ENCODE results near the gene FASLG. TPM values are rescaled to one million over a fixed set of nuclear protein-coding genes. Genes with fewer than 3 reads are reported as not detected.

The FASLG gene
- total and polyA plus RNA-seq, 4 donors: 0.20 to 0.34 (median 0.30) TPM; not detected in 1

GRCh38 chr1:172622541-172622940 is 36.4 kb upstream of the FASLG start:
- Histone ChIP-seq H3K36me3 (ENCODE audit: control insufficient read depth in 4 of 4, insufficient read depth in 4 of 4, low read length in 4 of 4) (no peaks in the 10 kb centered on the region), H3K9ac (ENCODE audit: insufficient read depth in 1 of 2, low read length in 2 of 2) (no peak overlapping the region), H3K27ac (ENCODE audit: low read depth in 1 of 2, low read length in 1 of 2) (no peak overlapping the region), H3K4me3 (no peak overlapping the region), H3K27me3 (ENCODE audit: control insufficient read depth in 3 of 3, insufficient read depth in 3 of 3, low read length in 2 of 3) (no peaks in the 10 kb centered on the region), H3K9me3 (ENCODE audit: control insufficient read depth in 4 of 4, insufficient read depth in 3 of 4, low read length in 3 of 4) (peaks cover 0 to 5% (median 4%) of the 10 kb centered on the region in 4 donors), H3K4me1 (ENCODE audit: control insufficient read depth in 5 of 5, insufficient read depth in 5 of 5, low read length in 5 of 5) (peaks cover 0 to 4% (median 0%) of the 10 kb centered on the region in 5 donors)
- ATAC-seq (ENCODE audit: insufficient read depth, low FRiP score) (no peak), DNase-seq (no peak)
- TF ChIP-seq, protein P1, sequence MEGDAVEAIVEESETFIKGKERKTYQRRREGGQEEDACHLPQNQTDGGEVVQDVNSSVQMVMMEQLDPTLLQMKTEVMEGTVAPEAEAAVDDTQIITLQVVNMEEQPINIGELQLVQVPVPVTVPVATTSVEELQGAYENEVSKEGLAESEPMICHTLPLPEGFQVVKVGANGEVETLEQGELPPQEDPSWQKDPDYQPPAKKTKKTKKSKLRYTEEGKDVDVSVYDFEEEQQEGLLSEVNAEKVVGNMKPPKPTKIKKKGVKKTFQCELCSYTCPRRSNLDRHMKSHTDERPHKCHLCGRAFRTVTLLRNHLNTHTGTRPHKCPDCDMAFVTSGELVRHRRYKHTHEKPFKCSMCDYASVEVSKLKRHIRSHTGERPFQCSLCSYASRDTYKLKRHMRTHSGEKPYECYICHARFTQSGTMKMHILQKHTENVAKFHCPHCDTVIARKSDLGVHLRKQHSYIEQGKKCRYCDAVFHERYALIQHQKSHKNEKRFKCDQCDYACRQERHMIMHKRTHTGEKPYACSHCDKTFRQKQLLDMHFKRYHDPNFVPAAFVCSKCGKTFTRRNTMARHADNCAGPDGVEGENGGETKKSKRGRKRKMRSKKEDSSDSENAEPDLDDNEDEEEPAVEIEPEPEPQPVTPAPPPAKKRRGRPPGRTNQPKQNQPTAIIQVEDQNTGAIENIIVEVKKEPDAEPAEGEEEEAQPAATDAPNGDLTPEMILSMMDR (IDR thresholded peaks at IDR 0.05; ENCODE audit: control extremely low read depth, extremely low read depth): no peak
- 74 to 84% methylated on average over 3 of the region's 3 CpGs for WGBS, 2 donors

DNA sequence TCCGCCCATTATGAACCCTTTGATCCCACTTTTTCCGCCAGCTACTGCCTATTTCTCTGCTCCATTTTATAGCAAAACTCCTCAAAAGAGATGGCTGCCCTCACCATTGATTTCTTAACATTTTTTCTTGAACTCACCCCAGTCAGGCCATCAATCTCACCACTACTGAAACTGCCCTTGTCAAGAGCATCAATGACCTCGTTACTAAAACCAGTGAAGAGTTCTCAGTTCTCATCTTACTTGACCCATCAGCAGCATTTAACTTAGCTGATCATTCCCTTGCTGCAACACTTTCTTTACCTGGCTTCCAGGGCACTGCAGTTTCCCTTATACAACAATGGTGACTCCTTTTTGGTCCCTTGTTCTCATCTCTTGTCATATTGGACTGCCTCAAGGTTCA is 35.2 kb upstream of the FASLG start:
- TF ChIP-seq, protein P1 (IDR thresholded peaks at IDR 0.05; ENCODE audit: control extremely low read depth, extremely low read depth): no peak
- Histone ChIP-seq H3K9ac (ENCODE audit: insufficient read depth in 1 of 2, low read length in 2 of 2) (no peak overlapping the region), H3K4me1 (ENCODE audit: control insufficient read depth in 5 of 5, insufficient read depth in 5 of 5, low read length in 5 of 5) (peaks cover 0 to 4% (median 0%) of the 10 kb centered on the region in 5 donors), H3K9me3 (ENCODE audit: control insufficient read depth in 4 of 4, insufficient read depth in 3 of 4, low read length in 3 of 4) (peaks cover 0 to 5% (median 4%) of the 10 kb centered on the region in 4 donors), H3K27ac (ENCODE audit: low read depth in 1 of 2, low read length in 1 of 2) (no peak overlapping the region), H3K27me3 (ENCODE audit: control insufficient read depth in 3 of 3, insufficient read depth in 3 of 3, low read length in 2 of 3) (no peaks in the 10 kb centered on the region), H3K36me3 (ENCODE audit: control insufficient read depth in 4 of 4, insufficient read depth in 4 of 4, low read length in 4 of 4) (no peaks in the 10 kb centered on the region), H3K4me3 (no peak overlapping the region)
- ATAC-seq (ENCODE audit: insufficient read depth, low FRiP score): no peak
- WGBS, 2 donors: 86 to 88% methylated on average over 3 of the region's 3 CpGs
- no peak for DNase-seq

DNA sequence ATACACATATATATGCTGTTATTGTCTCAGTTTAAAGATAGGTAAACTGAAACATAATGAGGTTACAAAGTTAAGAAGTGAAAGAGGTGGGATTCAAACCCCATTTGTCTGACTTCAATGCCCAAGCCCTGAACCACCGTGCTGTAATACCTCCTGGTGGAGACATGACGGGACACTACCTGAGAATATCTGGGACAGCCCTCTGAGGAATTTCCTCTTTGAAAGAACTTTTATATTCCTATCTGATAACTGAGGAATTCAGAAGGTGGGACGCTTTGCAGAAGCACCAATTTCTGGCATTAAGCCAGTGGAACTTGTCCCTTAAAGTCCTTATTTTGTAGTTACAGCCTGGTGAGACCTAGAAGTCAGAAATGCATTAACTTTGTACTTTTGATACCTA is 32.1 kb upstream of the FASLG start:
- ATAC-seq (ENCODE audit: insufficient read depth, low FRiP score) (no peak), DNase-seq (peak in 1 of 3 donors; percentile 12)
- Histone ChIP-seq H3K9me3 (ENCODE audit: control insufficient read depth in 4 of 4, insufficient read depth in 3 of 4, low read length in 3 of 4) (peaks cover 0 to 5% (median 2%) of the 10 kb centered on the region in 4 donors), H3K27me3 (ENCODE audit: control insufficient read depth in 3 of 3, insufficient read depth in 3 of 3, low read length in 2 of 3) (no peaks in the 10 kb centered on the region), H3K27ac (ENCODE audit: low read depth in 1 of 2, low read length in 1 of 2) (no peak overlapping the region), H3K4me1 (ENCODE audit: control insufficient read depth in 5 of 5, insufficient read depth in 5 of 5, low read length in 5 of 5) (peaks cover 0 to 4% (median 0%) of the 10 kb centered on the region in 5 donors), H3K4me3 (no peak overlapping the region), H3K9ac (ENCODE audit: insufficient read depth in 1 of 2, low read length in 2 of 2) (no peak overlapping the region), H3K36me3 (ENCODE audit: control insufficient read depth in 4 of 4, insufficient read depth in 4 of 4, low read length in 4 of 4) (no peaks in the 10 kb centered on the region)
- 56 to 61% methylated on average over 3 of the region's 3 CpGs for WGBS, 2 donors
- TF ChIP-seq, protein P1 (IDR thresholded peaks at IDR 0.05; ENCODE audit: control extremely low read depth, extremely low read depth): no peak

DNA sequence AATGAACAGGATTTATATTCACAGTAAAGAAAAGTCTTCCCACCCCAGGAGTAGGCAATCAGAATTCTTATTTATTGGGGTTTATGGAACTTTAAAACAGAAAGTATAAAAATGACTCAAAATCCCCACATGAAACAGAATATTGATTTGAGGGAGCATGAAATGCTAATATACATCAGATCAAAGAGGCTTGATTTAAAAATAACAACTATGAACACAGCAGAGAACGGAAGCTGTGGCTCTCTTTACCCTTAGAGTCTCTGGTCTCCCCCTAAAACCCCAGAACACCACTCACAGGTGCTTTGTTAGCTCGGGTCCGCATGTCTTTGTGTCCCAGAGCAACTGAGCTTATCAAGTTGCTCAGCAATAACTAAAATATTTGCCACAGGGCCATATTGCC is 31.2 kb upstream of the FASLG start:
- Histone ChIP-seq H3K9me3 (ENCODE audit: control insufficient read depth in 4 of 4, insufficient read depth in 3 of 4, low read length in 3 of 4) (peaks cover 0 to 8% (median 2%) of the 10 kb centered on the region in 4 donors), H3K36me3 (ENCODE audit: control insufficient read depth in 4 of 4, insufficient read depth in 4 of 4, low read length in 4 of 4) (no peaks in the 10 kb centered on the region), H3K4me1 (ENCODE audit: control insufficient read depth in 5 of 5, insufficient read depth in 5 of 5, low read length in 5 of 5) (peaks cover 0 to 3% (median 0%) of the 10 kb centered on the region in 5 donors), H3K4me3 (no peak overlapping the region), H3K9ac (ENCODE audit: insufficient read depth in 1 of 2, low read length in 2 of 2) (no peak overlapping the region), H3K27ac (ENCODE audit: low read depth in 1 of 2, low read length in 1 of 2) (no peak overlapping the region), H3K27me3 (ENCODE audit: control insufficient read depth in 3 of 3, insufficient read depth in 3 of 3, low read length in 2 of 3) (no peaks in the 10 kb centered on the region)
- TF ChIP-seq, protein P1 (IDR thresholded peaks at IDR 0.05; ENCODE audit: control extremely low read depth, extremely low read depth): no peak
- WGBS, 2 donors: 84 to 93% methylated on average over 3 of the region's 3 CpGs
- ATAC-seq (ENCODE audit: insufficient read depth, low FRiP score) (no peak), DNase-seq (no peak)

All from lung (tissue), 12 donors.